ENCODE measurements around the gene PRKCB.

- TF ChIP-seq EZH2phosphoT487 (IDR thresholded peaks at IDR 0.05; ENCODE audit: borderline replicate concordance): no peak
- no peak for TF ChIP-seq CTCF (conservative IDR thresholded peaks at IDR 0.05; ENCODE audit: low read length)
Measured at GRCh38 chr16:24077966-24078365, 242.2 kb downstream of the PRKCB start.
